Tibial nerve (tissue), 3 donors: ENCODE results near the gene FBXL16.

Source experiments
- CTCF ChIP-seq, 5 experiments: fragments of 200-600 bp in 3 of 5; fragments of 450-650 bp in 2 of 5; sonication (generic) in 3 of 5; IDR thresholded peaks; one replicate each; pipeline ENCODE4 v1.5.1; 2016 to 2019; ENCODE audit warnings: antibody characterized with exemption in 5 of 5, mild to moderate bottlenecking in 3 of 5, moderate library complexity in 2 of 5
- POLR2A ChIP-seq, 2 donors: fragments of 450-650 bp; IDR thresholded peaks; one replicate each; pipeline ENCODE4 v1.6.1; 2017; ENCODE audit warnings: antibody characterized with exemption in 2 of 2, mild to moderate bottlenecking in 2 of 2, moderate library complexity in 2 of 2

GRCh38 chr16:678209-678857, 27.3 kb downstream of the FBXL16 start:
- TF ChIP-seq CTCF (IDR thresholded peaks at IDR 0.05): no peak
- TF ChIP-seq POLR2A (IDR thresholded peaks at IDR 0.05): no peak
